ENCODE data around the gene DRD3. TPM values are rescaled to one million over a fixed set of nuclear protein-coding genes. Genes with fewer than 3 reads are reported as not detected.

DRD3 gene
- total RNA-seq, 1 experiment from 2014 or later: not detected

GRCh38 chr3:114126461-114126860 is 52.4 kb downstream of the DRD3 start:
- no peak for DNase-seq
- Histone ChIP-seq H2BK15ac (ENCODE audit: low read depth, low read length) (no peak overlapping the region), H2AK5ac (ENCODE audit: insufficient read length, low read length) (no peak overlapping the region), H3K4me1 (ENCODE audit: insufficient read depth, low read length) (no peaks in the 10 kb centered on the region), H4K20me1 (ENCODE audit: control insufficient read depth, insufficient read depth, insufficient read length) (no peaks in the 10 kb centered on the region), H3K27me3 (ENCODE audit: insufficient read depth, low read length) (no peaks in the 10 kb centered on the region), H2BK120ac (ENCODE audit: low read depth, low read length, poor library complexity, severe bottlenecking) (no peak overlapping the region), H3T11ph (ENCODE audit: low read length) (no peak overlapping the region), H4K8ac (replicated peaks; ENCODE audit: insufficient read length, low read depth, low read length) (no peak overlapping the region), H4K5ac (ENCODE audit: insufficient read length, low read depth, low read length) (no peak overlapping the region), H3K9ac (ENCODE audit: extremely low read depth, insufficient read length, low read length) (no peak overlapping the region), H3K79me2 (ENCODE audit: insufficient read depth, low read length) (no peaks in the 10 kb centered on the region), H2BK12ac (ENCODE audit: insufficient read length, low read depth, low read length) (no peak overlapping the region), H3K23me2 (ENCODE audit: insufficient read length, low read depth, low read length, poor library complexity, severe bottlenecking) (no peaks in the 10 kb centered on the region), H3K4ac (ENCODE audit: low read depth, low read length) (no peak overlapping the region), H2BK20ac (ENCODE audit: low read depth, low read length, poor library complexity, severe bottlenecking) (no peak overlapping the region), H2AFZ (ENCODE audit: low read length) (no peak overlapping the region), H3K9me3 (ENCODE audit: control insufficient read depth, low read depth, low read length) (no peaks in the 10 kb centered on the region), H3K14ac (ENCODE audit: insufficient read depth, low read length) (no peak overlapping the region), H3K79me1 (ENCODE audit: insufficient read depth, low read depth, low read length, poor library complexity, severe bottlenecking) (no peaks in the 10 kb centered on the region), H4K91ac (ENCODE audit: insufficient read length, low read depth, low read length) (no peak overlapping the region), H3K18ac (ENCODE audit: insufficient read length, low read depth, low read length) (no peak overlapping the region), H3K56ac (ENCODE audit: insufficient read length, low read depth, low read length) (no peak overlapping the region), H2BK5ac (ENCODE audit: insufficient read length, low read length) (no peak overlapping the region), H3K27ac (ENCODE audit: insufficient read length, low read depth, low read length) (no peak overlapping the region), H3K4me2 (ENCODE audit: insufficient read depth, insufficient read length, low read length) (no peak overlapping the region), H3K23ac (ENCODE audit: insufficient read length, low read depth, low read length) (no peak overlapping the region)
- no CpG with 5 or more reads among the region's 1 CpG for WGBS (ENCODE audit: extremely low coverage, insufficient read length, low lambda C conversion rate)
- TF ChIP-seq CTCF (conservative IDR thresholded peaks at IDR 0.05): no peak
- H3K27ac Mint-ChIP-seq: peak overlapping the region in 1 of 3 experiments; percentile 72; a peak in 1 of 7 replicates
- no peaks in the 10 kb centered on the region for H3K36me3 Mint-ChIP-seq (ENCODE audit: insufficient read depth in 1 of 3, low read depth in 3 of 3)
- no peaks in the 10 kb centered on the region for H3K9me3 Mint-ChIP-seq
- H3K4me3 Mint-ChIP-seq: no peak overlapping the region
- H3K4me1 Mint-ChIP-seq: peaks cover 10 to 14% of the 10 kb centered on the region in 2 experiments
- no peaks in the 10 kb centered on the region; the same call in 1 of the 2 replicates for H3K27me3 Mint-ChIP-seq (ENCODE audit: low read depth)

Data from H9 (cell line).